ENCODE measurements around the gene RNF43. TPM values are rescaled to one million over a fixed set of nuclear protein-coding genes. Genes with fewer than 3 reads are reported as not detected.

Gene RNF43
- total RNA-seq = under 1 TPM; 0.71 to 0.85 TPM

DNA sequence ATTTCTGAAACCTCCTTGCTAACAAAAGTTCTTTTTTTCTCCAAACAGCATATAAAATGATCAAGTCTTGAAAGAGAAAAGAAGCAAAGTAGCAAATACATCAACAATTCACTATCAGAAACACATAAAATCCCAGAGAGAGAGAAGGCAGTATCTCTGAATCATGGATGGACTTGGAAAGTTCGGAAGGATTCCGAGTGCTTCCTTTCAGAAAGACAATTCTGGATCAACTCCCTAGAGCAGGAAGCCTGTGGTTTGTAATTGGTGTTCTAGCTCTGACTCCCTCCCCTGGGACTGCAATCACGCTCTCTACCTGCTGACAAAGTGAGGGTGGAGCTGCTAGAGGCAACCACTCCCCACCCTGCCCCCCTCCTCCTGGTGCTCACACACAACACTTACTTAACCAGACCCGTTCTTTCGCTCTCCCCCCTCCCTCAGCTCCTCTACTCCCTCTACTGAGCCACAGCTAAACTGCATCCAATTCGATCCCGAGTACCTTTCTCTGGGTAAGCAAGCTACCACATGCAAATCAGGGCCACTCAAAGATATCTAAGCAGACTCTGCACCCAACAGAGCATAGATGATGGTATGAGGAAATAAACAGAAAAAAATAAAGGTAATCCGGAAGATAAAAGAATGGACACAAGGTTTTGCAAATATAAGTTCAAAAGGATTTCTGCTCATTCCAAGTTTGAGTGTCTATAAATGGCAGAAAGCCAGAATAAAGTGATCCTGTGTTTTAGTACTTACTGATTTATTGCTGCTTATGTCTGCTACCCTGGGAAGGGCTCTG lies at the start of gene RNF43:
TSS of gene RNF43 (minus strand) at position 235 of the 793 bp plus-strand sequence. CDS start 1,957 bp downstream, outside the sequence.
- peak within 1 kb of the TSS; percentile 11 for H3K27ac Mint-ChIP-seq
- peaks cover 7% of the 10 kb centered on the region for H3K4me1 Mint-ChIP-seq
- H3K27me3 Mint-ChIP-seq = no peaks in the 10 kb centered on the region

DNA sequence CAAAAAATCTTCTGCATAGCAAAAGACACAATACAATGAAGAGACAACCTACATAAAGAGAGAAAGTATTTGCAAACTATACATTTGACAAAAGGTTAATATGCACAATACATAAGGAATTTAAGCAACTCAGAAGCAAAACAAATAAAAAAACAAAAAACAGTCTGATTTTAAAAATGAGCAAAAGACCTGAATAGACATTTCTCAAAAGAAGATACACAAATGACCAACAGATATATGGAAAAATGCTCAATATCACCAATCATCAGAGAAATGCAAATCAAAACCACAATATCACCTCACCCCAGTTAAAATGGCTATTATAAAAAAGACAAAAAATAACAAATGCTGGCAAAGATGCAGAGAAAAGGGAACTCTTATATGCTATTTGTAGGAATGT lies 38.2 kb upstream of the RNF43 start:
- Mint-ChIP-seq H3K9me3 (no peaks in the 10 kb centered on the region), H3K27ac (no peak overlapping the region), H3K27me3 (no peaks in the 10 kb centered on the region), H3K4me1 (no peaks in the 10 kb centered on the region), H3K4me3 (no peak overlapping the region), H3K36me3 (ENCODE audit: low read depth) (peaks cover 13% of the 10 kb centered on the region)
- ATAC-seq (replicated peaks) = no peak

More for the DNA sequence above, at the start of gene RNF43:
- Mint-ChIP-seq H3K36me3 (ENCODE audit: low read depth) (no peaks in the 10 kb centered on the region), H3K9me3 (no peaks in the 10 kb centered on the region), H3K4me3 (peak within 1 kb of the TSS; percentile 26)
- peak; percentile 100 for ATAC-seq (replicated peaks)

DNA sequence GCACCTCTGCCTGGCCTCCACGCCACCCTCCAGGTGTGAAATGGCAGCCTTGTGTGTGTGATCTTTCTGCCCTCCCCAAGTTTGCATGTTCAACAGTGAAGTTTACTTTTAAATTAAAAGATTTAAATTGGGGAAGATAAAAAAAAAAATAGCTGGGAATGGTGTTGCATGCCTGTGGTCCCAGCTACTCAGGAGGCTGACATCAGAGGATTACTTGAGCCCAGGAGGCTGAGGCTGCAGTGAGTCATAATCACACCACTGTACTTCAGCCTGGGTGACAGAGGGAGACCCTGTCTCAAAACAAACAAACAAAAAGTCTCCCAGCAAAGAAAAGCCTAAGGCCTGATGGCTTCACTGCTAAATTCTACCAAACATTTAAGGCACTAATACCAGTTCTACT lies 35.4 kb upstream of the RNF43 start:
- Mint-ChIP-seq H3K9me3 (no peaks in the 10 kb centered on the region), H3K27ac (no peak overlapping the region), H3K4me1 (no peaks in the 10 kb centered on the region), H3K27me3 (no peaks in the 10 kb centered on the region), H3K4me3 (no peak overlapping the region), H3K36me3 (ENCODE audit: low read depth) (peaks cover 7% of the 10 kb centered on the region)
- ATAC-seq (replicated peaks) = no peak

DNA sequence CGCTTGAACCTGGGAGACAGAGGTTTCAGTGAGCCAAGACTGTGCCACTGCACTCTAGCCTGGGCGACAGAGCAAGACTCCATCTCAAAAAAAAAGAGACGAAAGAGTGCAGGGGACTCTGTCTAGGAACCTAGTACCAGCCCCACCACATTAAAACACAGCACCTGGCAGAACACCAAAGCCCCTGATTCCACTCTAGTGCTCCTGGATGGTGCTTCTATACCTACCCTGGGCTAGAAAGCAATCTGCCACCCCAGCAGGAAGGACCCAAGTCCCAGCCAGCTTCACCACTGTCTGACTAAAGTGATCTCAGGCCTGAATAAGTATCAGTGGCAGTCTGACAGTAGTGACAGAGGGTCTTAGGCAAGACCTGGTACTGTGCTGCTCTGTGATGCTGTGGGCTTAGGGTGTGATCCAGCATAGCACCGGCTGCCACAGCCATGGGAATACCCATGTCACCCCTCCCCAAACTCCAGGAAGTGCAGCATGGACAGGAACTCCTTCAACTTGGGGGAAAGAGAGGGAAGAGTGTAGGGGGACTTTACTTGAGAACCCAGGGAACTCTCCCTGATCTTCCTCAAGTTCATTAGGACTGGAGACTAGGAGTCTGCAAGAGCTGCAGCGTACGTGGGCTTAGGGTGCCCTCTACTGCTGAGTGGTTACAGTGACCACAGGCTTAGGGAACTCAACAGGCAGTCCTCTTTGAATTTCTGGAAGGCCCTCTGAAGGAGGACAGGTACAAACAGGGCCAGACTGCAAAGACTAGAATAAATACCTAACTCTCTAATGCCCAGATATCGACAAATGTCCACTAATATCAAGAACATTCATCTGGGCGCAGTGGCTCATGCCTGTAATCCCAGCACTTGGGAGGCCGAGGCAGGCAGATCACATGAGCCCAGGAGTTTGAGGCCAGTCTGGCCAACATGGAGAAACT lies 30.0 kb upstream of the RNF43 start:
- no peaks in the 10 kb centered on the region for H3K9me3 Mint-ChIP-seq
- no peak overlapping the region for H3K4me3 Mint-ChIP-seq
- peak overlapping the region; percentile 3 for H3K27ac Mint-ChIP-seq

DNA sequence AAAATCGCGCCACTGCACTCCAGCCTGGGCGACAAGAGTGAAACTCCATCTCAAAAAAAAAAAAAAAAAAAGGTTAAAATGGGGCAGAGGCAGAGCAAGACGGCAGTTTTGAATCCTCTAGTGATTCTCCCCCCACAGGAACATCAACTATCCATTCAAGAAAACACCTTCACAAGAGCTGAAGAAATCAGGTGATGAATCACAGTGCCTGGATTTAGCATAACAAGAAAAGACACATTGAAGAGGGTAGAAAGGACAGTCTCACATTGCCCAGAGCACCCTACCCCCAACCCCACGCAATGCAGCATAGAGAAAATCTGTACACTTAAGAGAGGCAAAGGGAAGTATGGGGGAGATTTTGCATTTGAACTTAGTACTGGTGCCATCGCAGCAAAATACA lies 28.8 kb upstream of the RNF43 start:
- H3K36me3 Mint-ChIP-seq (ENCODE audit: low read depth) = no peaks in the 10 kb centered on the region
- no peaks in the 10 kb centered on the region for H3K27me3 Mint-ChIP-seq
- peaks cover 13% of the 10 kb centered on the region for H3K4me1 Mint-ChIP-seq
- ATAC-seq (replicated peaks) = no peak
- peak overlapping the region; percentile 14 for H3K27ac Mint-ChIP-seq
- no peak overlapping the region for H3K4me3 Mint-ChIP-seq
- H3K9me3 Mint-ChIP-seq = no peaks in the 10 kb centered on the region

More for the DNA sequence above, 30.0 kb upstream of the RNF43 start:
- no peaks in the 10 kb centered on the region for H3K27me3 Mint-ChIP-seq
- peaks cover 13% of the 10 kb centered on the region for H3K4me1 Mint-ChIP-seq
- H3K36me3 Mint-ChIP-seq (ENCODE audit: low read depth) = no peaks in the 10 kb centered on the region
- ATAC-seq (replicated peaks) = peak; percentile 95

DNA sequence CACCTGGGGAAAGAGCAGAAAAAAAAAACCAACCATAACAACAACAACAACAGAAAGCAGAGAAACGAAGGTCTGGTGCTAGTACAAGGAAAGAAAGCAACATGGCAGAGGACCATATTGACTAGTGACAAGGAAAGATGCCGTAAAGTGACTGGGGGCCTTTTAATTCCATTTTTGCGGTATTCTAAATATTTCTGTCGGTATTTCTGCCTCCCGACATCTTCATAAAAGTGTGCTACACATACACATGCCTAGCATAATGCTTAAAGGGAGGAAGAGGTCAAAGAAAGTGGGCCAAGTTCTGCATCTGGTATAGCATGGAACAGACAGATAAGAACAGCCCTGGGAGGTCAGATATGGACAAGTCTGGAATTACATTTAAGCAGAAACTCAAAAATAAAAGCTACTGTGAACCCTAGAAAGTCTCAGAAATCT lies 19.5 kb upstream of the RNF43 start:
- Mint-ChIP-seq H3K4me3 (no peak overlapping the region), H3K27me3 (no peaks in the 10 kb centered on the region), H3K27ac (no peak overlapping the region), H3K36me3 (ENCODE audit: low read depth) (no peaks in the 10 kb centered on the region), H3K9me3 (no peaks in the 10 kb centered on the region), H3K4me1 (peaks cover 4% of the 10 kb centered on the region)
- ATAC-seq (replicated peaks) = no peak

DNA sequence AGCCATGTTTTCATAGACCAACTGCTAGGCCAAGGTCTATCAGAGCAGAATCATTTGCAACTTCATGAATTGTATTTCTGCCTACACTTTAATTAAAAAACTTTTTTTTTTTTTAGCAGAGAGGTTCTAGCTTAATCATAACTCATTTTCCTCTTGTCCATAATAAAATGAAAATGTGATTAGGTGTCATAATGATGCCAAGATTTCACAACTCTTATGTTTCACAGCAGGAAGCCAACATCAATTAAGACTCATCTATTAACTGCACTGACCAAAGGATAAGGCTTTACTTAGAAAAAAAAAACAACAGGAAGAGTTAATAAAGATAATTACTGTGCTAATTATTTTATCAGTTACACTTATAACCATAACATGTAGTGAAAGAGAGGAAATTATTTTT lies 18.9 kb upstream of the RNF43 start:
- Mint-ChIP-seq H3K27me3 (no peaks in the 10 kb centered on the region), H3K4me1 (peaks cover 4% of the 10 kb centered on the region), H3K36me3 (ENCODE audit: low read depth) (no peaks in the 10 kb centered on the region), H3K4me3 (no peak overlapping the region), H3K9me3 (no peaks in the 10 kb centered on the region), H3K27ac (no peak overlapping the region)
- ATAC-seq (replicated peaks) = no peak

DNA sequence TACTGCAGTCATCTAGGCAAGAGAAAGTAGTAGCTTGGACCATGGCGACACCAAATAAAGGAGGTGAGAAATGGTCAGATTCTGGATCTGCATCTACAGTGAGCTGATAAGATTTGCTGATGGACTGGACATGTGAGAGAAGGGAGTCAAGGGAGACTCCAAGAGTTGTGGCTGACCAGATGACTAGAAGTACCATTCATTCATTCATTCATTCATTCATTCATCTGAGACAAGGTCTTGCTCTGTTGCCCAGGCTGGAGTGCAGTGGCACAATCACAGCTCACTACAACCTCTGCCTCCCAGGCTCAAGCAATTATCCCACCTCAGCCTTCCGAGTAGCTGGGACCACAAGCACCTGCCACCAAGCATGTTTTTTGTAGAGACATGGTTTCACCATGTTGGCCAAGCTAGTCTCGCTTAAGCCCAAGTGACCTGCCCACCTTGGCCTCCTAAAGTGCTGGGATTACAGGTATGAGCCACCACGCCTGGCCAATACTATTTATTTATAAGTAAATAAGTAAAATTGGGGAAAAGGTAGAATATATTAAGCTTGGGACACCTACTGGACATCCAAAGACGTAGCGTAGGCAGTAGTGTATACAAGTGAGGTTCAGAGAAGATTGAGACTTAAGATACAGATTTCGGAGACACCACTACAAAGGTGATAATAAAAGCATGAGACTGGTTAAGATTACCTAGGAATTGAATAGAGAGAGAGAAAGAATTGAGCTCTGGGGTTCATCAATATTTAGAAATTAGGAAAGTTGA lies 15.7 kb upstream of the RNF43 start:
- no peak for ATAC-seq (replicated peaks)
- no peaks in the 10 kb centered on the region for H3K36me3 Mint-ChIP-seq (ENCODE audit: low read depth)
- no peaks in the 10 kb centered on the region for H3K9me3 Mint-ChIP-seq
- no peaks in the 10 kb centered on the region for H3K27me3 Mint-ChIP-seq
- H3K27ac Mint-ChIP-seq = no peak overlapping the region
- peaks cover 4% of the 10 kb centered on the region for H3K4me1 Mint-ChIP-seq
- H3K4me3 Mint-ChIP-seq = no peak overlapping the region

DNA sequence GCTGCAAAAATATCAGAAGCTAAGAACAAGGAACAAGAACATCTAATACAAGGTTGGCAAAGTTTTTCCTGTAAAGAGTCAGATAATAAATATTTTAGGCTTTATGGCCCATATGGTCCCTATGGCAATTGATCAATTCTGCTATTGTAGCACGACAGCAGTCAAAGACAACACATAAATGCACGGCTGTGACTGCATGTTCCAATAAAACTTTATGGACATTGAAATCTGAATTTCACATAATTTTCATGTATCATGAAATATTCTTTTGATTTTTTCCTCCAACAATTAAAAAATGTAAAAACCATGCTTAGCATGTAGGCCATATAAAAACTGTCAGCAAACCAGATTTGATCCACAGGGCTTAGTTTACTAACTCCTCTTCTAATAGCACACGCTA lies 10.5 kb upstream of the RNF43 start:
- H3K36me3 Mint-ChIP-seq (ENCODE audit: low read depth) = no peaks in the 10 kb centered on the region
- peaks cover 4% of the 10 kb centered on the region for H3K4me1 Mint-ChIP-seq
- H3K9me3 Mint-ChIP-seq = no peaks in the 10 kb centered on the region
- ATAC-seq (replicated peaks) = no peak
- no peak overlapping the region for H3K27ac Mint-ChIP-seq
- no peak overlapping the region for H3K4me3 Mint-ChIP-seq
- no peaks in the 10 kb centered on the region for H3K27me3 Mint-ChIP-seq

DNA sequence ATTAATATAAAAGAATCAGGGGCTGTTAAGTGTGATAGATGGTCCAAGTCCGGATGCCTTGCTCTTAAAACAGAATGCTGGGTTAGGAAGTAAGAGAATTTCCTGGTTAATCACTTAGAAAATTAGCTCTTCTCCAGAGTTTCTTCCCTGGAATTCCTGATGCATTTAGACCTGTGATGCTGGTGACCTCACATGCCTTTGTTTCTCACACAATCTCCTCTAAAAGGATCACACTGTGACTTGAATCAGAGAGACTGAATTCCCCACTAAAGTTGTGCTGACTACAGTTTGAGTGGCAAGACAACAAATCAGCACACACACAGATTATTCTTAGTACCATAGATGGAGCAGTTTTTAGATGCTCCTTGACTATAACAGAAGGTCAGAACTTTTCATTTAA lies 4.4 kb upstream of the RNF43 start:
- Mint-ChIP-seq H3K4me1 (peaks cover 7% of the 10 kb centered on the region), H3K27ac (no peak overlapping the region), H3K36me3 (ENCODE audit: low read depth) (no peaks in the 10 kb centered on the region), H3K9me3 (no peaks in the 10 kb centered on the region), H3K27me3 (no peaks in the 10 kb centered on the region), H3K4me3 (no peak overlapping the region)
- no peak for ATAC-seq (replicated peaks)

DNA sequence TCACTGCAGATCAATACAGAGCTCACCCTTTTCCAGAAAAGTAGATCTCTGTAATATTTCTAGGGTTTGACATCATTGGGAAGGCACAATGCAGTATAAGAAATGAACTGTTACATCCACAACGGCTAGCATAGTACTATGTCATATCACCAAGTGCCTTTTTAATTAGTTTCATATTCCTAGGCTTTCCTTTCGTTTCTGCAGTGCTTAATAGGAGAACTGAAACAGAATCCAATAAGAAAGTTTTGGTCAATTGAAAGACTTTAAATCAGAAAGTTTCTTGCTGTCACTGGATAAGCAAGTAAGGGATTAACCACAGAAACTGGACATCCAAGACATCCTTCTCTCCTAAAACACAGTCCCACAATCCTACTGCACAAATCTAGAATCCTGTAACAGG lies 3.5 kb upstream of the RNF43 start:
- Mint-ChIP-seq H3K9me3 (no peaks in the 10 kb centered on the region), H3K27me3 (no peaks in the 10 kb centered on the region), H3K27ac (no peak overlapping the region), H3K4me3 (no peak overlapping the region), H3K36me3 (ENCODE audit: low read depth) (no peaks in the 10 kb centered on the region), H3K4me1 (peaks cover 7% of the 10 kb centered on the region)
- ATAC-seq (replicated peaks) = no peak

DNA sequence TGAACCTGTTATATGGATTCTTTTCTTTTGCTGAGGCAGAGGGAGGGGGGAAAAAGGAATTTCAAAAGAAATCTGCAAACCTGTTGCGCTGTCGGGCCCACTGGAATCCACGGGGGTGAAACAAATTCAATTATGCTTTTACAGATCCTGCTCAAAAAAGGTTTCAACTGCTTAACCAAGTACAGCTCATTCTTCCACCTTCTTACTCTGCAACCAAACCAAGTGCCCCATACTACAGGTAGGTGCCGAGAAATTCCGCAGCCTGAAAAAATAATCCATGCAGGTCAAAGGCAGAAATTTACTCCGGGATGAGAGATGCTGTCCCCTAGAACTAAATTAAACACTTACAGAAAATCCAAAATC lies 416 bp downstream of the RNF43 start:
- H3K9me3 Mint-ChIP-seq = no peaks in the 10 kb centered on the region
- no peaks in the 10 kb centered on the region for H3K27me3 Mint-ChIP-seq
- peak overlapping the region; percentile 26 for H3K4me3 Mint-ChIP-seq
- no peaks in the 10 kb centered on the region for H3K36me3 Mint-ChIP-seq (ENCODE audit: low read depth)
- ATAC-seq (replicated peaks) = no peak
- H3K4me1 Mint-ChIP-seq = peaks cover 7% of the 10 kb centered on the region
- peak overlapping the region; percentile 11 for H3K27ac Mint-ChIP-seq

DNA sequence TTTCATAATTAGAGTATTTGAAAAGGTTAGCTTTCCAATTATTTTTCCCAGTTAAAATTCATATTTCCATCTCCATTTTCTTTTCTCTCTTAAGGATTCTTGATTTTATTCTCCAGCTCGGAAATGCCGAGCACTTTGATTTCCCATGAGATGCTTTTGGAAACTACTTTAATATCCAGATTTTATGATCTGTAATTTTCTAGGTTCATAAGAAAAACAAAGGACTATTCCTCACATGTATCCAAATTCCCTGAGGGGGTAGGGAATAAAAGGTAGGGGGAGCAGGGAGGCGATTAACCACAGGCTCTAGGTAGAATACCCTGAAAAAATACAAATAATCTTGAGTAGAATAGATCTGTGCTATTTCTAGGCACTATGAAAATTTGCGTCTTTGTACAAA lies 938 bp downstream of the RNF43 start:
- Mint-ChIP-seq H3K4me3 (no peak overlapping the region), H3K27ac (no peak overlapping the region)

DNA sequence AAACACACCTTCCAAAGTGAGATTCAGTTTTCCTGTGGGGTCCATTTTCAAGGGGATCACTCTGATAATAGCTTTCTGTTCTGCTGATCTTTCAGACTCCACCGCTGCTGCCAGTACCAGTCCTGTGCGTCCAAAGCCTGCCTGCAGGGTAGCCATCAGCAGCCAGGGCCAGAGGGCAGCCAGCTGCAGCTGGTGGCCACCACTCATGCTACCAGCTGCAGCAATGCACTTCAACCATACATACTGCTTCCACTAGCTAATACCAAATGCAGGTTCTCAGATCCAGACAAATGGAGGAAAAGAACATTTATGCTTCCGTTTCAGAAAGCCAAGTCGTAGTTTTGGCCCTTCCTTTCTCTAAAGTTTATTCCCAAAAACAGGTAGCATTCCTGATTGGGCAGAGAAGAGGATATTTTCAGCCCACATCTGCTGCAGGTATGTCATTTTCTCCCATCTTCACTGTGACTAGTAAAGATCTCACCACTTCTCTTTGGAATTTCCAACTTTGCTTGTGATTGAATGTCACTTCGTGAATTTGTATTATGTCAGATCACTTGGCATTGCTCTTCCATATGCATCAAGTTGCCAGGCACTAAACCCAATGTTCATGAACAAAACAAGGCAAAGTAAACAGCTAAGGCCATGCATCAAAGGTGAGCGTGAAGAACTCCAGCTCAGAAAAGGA lies 1.8 kb downstream of the RNF43 start:
- Mint-ChIP-seq H3K27me3 (no peaks in the 10 kb centered on the region), H3K9me3 (no peaks in the 10 kb centered on the region), H3K4me1 (peaks cover 7% of the 10 kb centered on the region), H3K27ac (peak overlapping the region; percentile 5), H3K36me3 (ENCODE audit: low read depth) (no peaks in the 10 kb centered on the region), H3K4me3 (no peak overlapping the region)
- no peak for ATAC-seq (replicated peaks)

More for the DNA sequence above, 938 bp downstream of the RNF43 start:
- no peaks in the 10 kb centered on the region for H3K36me3 Mint-ChIP-seq (ENCODE audit: low read depth)
- peaks cover 7% of the 10 kb centered on the region for H3K4me1 Mint-ChIP-seq
- no peaks in the 10 kb centered on the region for H3K9me3 Mint-ChIP-seq
- ATAC-seq (replicated peaks) = no peak
- no peaks in the 10 kb centered on the region for H3K27me3 Mint-ChIP-seq
